ENCODE data around the gene EPHA5. TPM values are rescaled to one million over a fixed set of nuclear protein-coding genes. Genes with fewer than 3 reads are reported as not detected.

EPHA5 gene
- total RNA-seq, 1 experiment from 2014 or later: 0.11 TPM

GRCh38 chr4:65592089-65592488 lies 78.2 kb downstream of the EPHA5 start:
- H3K27ac Mint-ChIP-seq (ENCODE audit: unreplicated experiment): no peak overlapping the region
- H3K9me3 ChIP-seq: no peaks in the 10 kb centered on the region
- H3K27me3 ChIP-seq (replicated peaks; ENCODE audit: control insufficient read depth, insufficient read depth, low read length): no peaks in the 10 kb centered on the region
- no TSS peak for BruUV-seq (replicated peaks)
- no peaks in the 10 kb centered on the region for H3K36me3 ChIP-seq (ENCODE audit: control insufficient read depth, insufficient read depth, low read length)
- no peak overlapping the region for H3K4me3 ChIP-seq (ENCODE audit: low read depth, low read length)
- intact Hi-C loops (cut with micrococcal nuclease; ENCODE audit: unreplicated experiment): no loop called here
- no peak for TF ChIP-seq CTCF (IDR thresholded peaks at IDR 0.05; ENCODE audit: insufficient read depth in 1 of 2, low read depth in 1 of 2, low read length in 1 of 2, severe bottlenecking in 1 of 2, unreplicated experiment in 1 of 2)
- H3K27me3 Mint-ChIP-seq (ENCODE audit: insufficient read depth, unreplicated experiment): no peaks in the 10 kb centered on the region
- CTCF ChIA-PET: no interaction called here
- H3K4me1 ChIP-seq: no peaks in the 10 kb centered on the region
- POLR2A ChIA-PET: no interaction called here
- no peaks in the 10 kb centered on the region for H3K36me3 Mint-ChIP-seq (ENCODE audit: insufficient read depth, unreplicated experiment)
- no peaks in the 10 kb centered on the region for H3K9me3 Mint-ChIP-seq (ENCODE audit: unreplicated experiment)
- H3K4me1 Mint-ChIP-seq (ENCODE audit: low read depth, unreplicated experiment): no peaks in the 10 kb centered on the region
- no peak for DNase-seq
- no peak overlapping the region for H3K4me3 Mint-ChIP-seq (ENCODE audit: unreplicated experiment)

GRCh38 chr4:65589921-65590320 lies 80.4 kb downstream of the EPHA5 start:
- H3K4me1 Mint-ChIP-seq (ENCODE audit: low read depth, unreplicated experiment): no peaks in the 10 kb centered on the region
- Histone ChIP-seq H3K36me3 (ENCODE audit: control insufficient read depth, insufficient read depth, low read length) (no peaks in the 10 kb centered on the region), H3K4me3 (ENCODE audit: low read depth, low read length) (no peak overlapping the region), H3K9me3 (no peaks in the 10 kb centered on the region), H3K27me3 (replicated peaks; ENCODE audit: control insufficient read depth, insufficient read depth, low read length) (no peaks in the 10 kb centered on the region), H3K4me1 (no peaks in the 10 kb centered on the region)
- BruUV-seq (replicated peaks): no TSS peak
- no peak overlapping the region for H3K4me3 Mint-ChIP-seq (ENCODE audit: unreplicated experiment)
- no peaks in the 10 kb centered on the region for H3K27me3 Mint-ChIP-seq (ENCODE audit: insufficient read depth, unreplicated experiment)
- no peaks in the 10 kb centered on the region for H3K36me3 Mint-ChIP-seq (ENCODE audit: insufficient read depth, unreplicated experiment)
- no peak for DNase-seq
- H3K9me3 Mint-ChIP-seq (ENCODE audit: unreplicated experiment): no peaks in the 10 kb centered on the region
- no peak for TF ChIP-seq CTCF (IDR thresholded peaks at IDR 0.05; ENCODE audit: insufficient read depth in 1 of 2, low read depth in 1 of 2, low read length in 1 of 2, severe bottlenecking in 1 of 2, unreplicated experiment in 1 of 2)
- CTCF ChIA-PET: no interaction called here
- no peak overlapping the region for H3K27ac Mint-ChIP-seq (ENCODE audit: unreplicated experiment)
- POLR2A ChIA-PET: no interaction called here
- intact Hi-C loops (cut with micrococcal nuclease; ENCODE audit: unreplicated experiment): loop anchor here (10.0 kb wide), 1 partner anchor 575 kb away; no protein-coding TSS in a partner anchor

GRCh38 chr4:65589331-65589730 lies 81.0 kb downstream of the EPHA5 start:
- Mint-ChIP-seq H3K27me3 (ENCODE audit: insufficient read depth, unreplicated experiment) (no peaks in the 10 kb centered on the region), H3K4me3 (ENCODE audit: unreplicated experiment) (no peak overlapping the region), H3K9me3 (ENCODE audit: unreplicated experiment) (no peaks in the 10 kb centered on the region), H3K36me3 (ENCODE audit: insufficient read depth, unreplicated experiment) (no peaks in the 10 kb centered on the region), H3K27ac (ENCODE audit: unreplicated experiment) (no peak overlapping the region), H3K4me1 (ENCODE audit: low read depth, unreplicated experiment) (no peaks in the 10 kb centered on the region)
- Histone ChIP-seq H3K4me1 (no peaks in the 10 kb centered on the region), H3K36me3 (ENCODE audit: control insufficient read depth, insufficient read depth, low read length) (no peaks in the 10 kb centered on the region), H3K9me3 (no peaks in the 10 kb centered on the region), H3K4me3 (ENCODE audit: low read depth, low read length) (no peak overlapping the region), H3K27me3 (replicated peaks; ENCODE audit: control insufficient read depth, insufficient read depth, low read length) (no peaks in the 10 kb centered on the region)
- ChIA-PET CTCF (no interaction called here), POLR2A (no interaction called here)
- no peak for DNase-seq
- TF ChIP-seq CTCF (IDR thresholded peaks at IDR 0.05; ENCODE audit: insufficient read depth in 1 of 2, low read depth in 1 of 2, low read length in 1 of 2, severe bottlenecking in 1 of 2, unreplicated experiment in 1 of 2): no peak
- intact Hi-C loops (cut with micrococcal nuclease; ENCODE audit: unreplicated experiment): loop anchor here (10.0 kb wide), 1 partner anchor 575 kb away; no protein-coding TSS in a partner anchor
- no TSS peak for BruUV-seq (replicated peaks)
